BLaER1 treated with 17β-estradiol and CSF1 and Interleukin-3, amounts not matched to agents 10 nM and 100 nM (cell line): Measurements from ENCODE around the gene ITPR1.
A peak's percentile ranks its signal among the peaks of the same experiment; 100 is the strongest.

Source experiments
- H3K27ac ChIP-seq, 11 experiments: shearing (Covaris generic); formaldehyde crosslinking; 2 replicates each; pipeline ENCODE4 v1.8.1; 2022
- H3K27me3 ChIP-seq, 11 experiments: shearing (Covaris generic); formaldehyde crosslinking; 2 replicates each; pipeline ENCODE4 v1.8.1; 2022
- H3K36me3 ChIP-seq, 11 experiments: shearing (Covaris generic); formaldehyde crosslinking; 2 replicates each; pipeline ENCODE4 v1.8.1; 2022
- H3K4me1 ChIP-seq, 10 experiments: shearing (Covaris generic); formaldehyde crosslinking; 2 replicates each; pipeline ENCODE4 v1.8.1; 2022
- H3K4me2 ChIP-seq, 11 experiments: shearing (Covaris generic); formaldehyde crosslinking; 2 replicates each; pipeline ENCODE4 v1.8.1; 2022
- H3K4me3 ChIP-seq, 10 experiments: shearing (Covaris generic); formaldehyde crosslinking; 2 replicates each; pipeline ENCODE4 v1.8.1; 2022
- H3K9ac ChIP-seq, 11 experiments: shearing (Covaris generic); formaldehyde crosslinking; 2 replicates each; pipeline ENCODE4 v1.8.1; 2022
- H3K9me3 ChIP-seq, 11 experiments: shearing (Covaris generic); formaldehyde crosslinking; replicated peaks in 1 of 11; 2 replicates each; pipeline ENCODE4 v1.8.1; 2022
- H4K20me1 ChIP-seq, 11 experiments: shearing (Covaris generic); formaldehyde crosslinking; 2 replicates each; pipeline ENCODE4 v1.8.1; 2022
- Cebpa-rat ChIP-seq, 11 experiments: shearing (Covaris generic); IDR thresholded peaks; 2 replicates each; pipeline ENCODE4 v1.8.1; 2022

The ITPR1 gene

DNA sequence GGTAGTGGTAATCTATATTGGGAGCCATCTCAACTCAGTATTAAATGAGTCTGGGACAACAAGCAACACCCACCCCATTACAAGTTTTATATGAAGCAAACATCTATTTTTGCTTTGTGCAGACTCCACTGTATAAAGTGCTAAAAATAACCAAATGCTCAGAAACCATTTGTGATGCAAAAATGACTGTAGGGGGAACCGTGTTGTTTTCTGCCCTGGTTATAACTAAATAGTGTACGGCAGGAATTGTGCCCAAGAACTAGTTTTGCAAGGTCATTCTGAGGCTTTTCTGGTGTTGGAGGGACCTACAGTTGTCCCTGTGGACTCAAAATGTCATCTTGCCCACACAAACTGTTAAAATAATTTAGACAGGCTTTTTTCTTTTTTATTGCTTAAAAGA lies 88.3 kb downstream of the ITPR1 start:
- Histone ChIP-seq H3K36me3 (no peaks in the 10 kb centered on the region), H3K27me3 (no peaks in the 10 kb centered on the region)

GRCh38 chr3:4581920-4582611 lies 88.9 kb downstream of the ITPR1 start:
- Histone ChIP-seq H3K27ac (no peak overlapping the region), H3K4me1 (peaks cover 10 to 51% (median 15%) of the 10 kb centered on the region in 10 experiments), H3K27me3 (no peaks in the 10 kb centered on the region), H3K9me3 (no peaks in the 10 kb centered on the region), H3K36me3 (no peaks in the 10 kb centered on the region), H4K20me1 (peaks cover 0 to 93% (median 4%) of the 10 kb centered on the region in 11 experiments; a peak in 7 of 22 replicates), H3K4me3 (no peak overlapping the region), H3K9ac (no peak overlapping the region), H3K4me2 (peak overlapping the region in 3 of 11 experiments; percentile 17 to 83 (median 24); a peak in 4 of 22 replicates)
- TF ChIP-seq Cebpa-rat (IDR thresholded peaks at IDR 0.05), result no peak

More for the DNA sequence above, 88.3 kb downstream of the ITPR1 start:
- H3K4me2 ChIP-seq, result peak overlapping the region in 3 of 11 experiments; percentile 17 to 83 (median 22); a peak in 3 of 22 replicates
- H3K4me3 ChIP-seq, result no peak overlapping the region
- H3K4me1 ChIP-seq, result peaks cover 10 to 51% (median 15%) of the 10 kb centered on the region in 10 experiments
- peaks cover 0 to 93% (median 4%) of the 10 kb centered on the region in 11 experiments; a peak in 7 of 22 replicates for H4K20me1 ChIP-seq
- H3K27ac ChIP-seq, result no peak overlapping the region
- no peaks in the 10 kb centered on the region for H3K9me3 ChIP-seq
- H3K9ac ChIP-seq, result no peak overlapping the region
- no peak for TF ChIP-seq Cebpa-rat (IDR thresholded peaks at IDR 0.05)

- Histone ChIP-seq H3K4me1 (peaks cover 10 to 51% (median 15%) of the 10 kb centered on the region in 10 experiments), H3K27me3 (no peaks in the 10 kb centered on the region), H3K36me3 (no peaks in the 10 kb centered on the region), H3K4me3 (no peak overlapping the region), H4K20me1 (peaks cover 0 to 93% (median 4%) of the 10 kb centered on the region in 11 experiments; a peak in 7 of 22 replicates), H3K4me2 (peak overlapping the region in 3 of 11 experiments; percentile 17 to 83 (median 83); a peak in 3 of 22 replicates), H3K27ac (no peak overlapping the region), H3K9me3 (no peaks in the 10 kb centered on the region), H3K9ac (no peak overlapping the region)
- TF ChIP-seq Cebpa-rat (IDR thresholded peaks at IDR 0.05), result no peak
Observed at GRCh38 chr3:4582624-4583023, 89.5 kb downstream of the ITPR1 start.

DNA sequence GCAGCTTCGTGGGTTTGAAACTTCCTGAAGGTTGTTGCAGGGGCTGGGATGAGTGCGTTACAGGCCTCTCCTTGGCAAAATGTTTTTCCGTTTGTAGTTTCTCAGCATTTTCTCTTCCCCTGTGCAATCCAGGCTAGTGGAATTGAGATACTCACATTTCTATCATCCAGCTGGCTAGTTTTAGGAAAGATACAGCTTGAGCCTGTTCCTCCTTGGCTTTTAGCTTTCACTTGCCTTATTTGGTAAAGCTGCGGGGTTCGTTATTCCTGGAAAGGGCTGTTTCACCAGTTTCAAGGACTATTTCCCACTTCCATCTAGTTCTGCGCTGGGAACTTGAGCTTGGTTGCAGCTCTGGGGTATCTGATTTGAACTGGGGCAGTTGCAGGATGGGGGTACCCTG lies 90.3 kb downstream of the ITPR1 start:
- Histone ChIP-seq H3K36me3 (no peaks in the 10 kb centered on the region), H4K20me1 (peaks cover 0 to 93% (median 5%) of the 10 kb centered on the region in 11 experiments; a peak in 7 of 22 replicates), H3K27ac (no peak overlapping the region), H3K4me3 (no peak overlapping the region), H3K9ac (no peak overlapping the region), H3K27me3 (no peaks in the 10 kb centered on the region), H3K4me2 (peak overlapping the region in 5 of 11 experiments; percentile 6 to 94 (median 83); a peak in 7 of 22 replicates), H3K9me3 (no peaks in the 10 kb centered on the region), H3K4me1 (peaks cover 10 to 57% (median 15%) of the 10 kb centered on the region in 10 experiments)
- TF ChIP-seq Cebpa-rat (IDR thresholded peaks at IDR 0.05), result no peak

DNA sequence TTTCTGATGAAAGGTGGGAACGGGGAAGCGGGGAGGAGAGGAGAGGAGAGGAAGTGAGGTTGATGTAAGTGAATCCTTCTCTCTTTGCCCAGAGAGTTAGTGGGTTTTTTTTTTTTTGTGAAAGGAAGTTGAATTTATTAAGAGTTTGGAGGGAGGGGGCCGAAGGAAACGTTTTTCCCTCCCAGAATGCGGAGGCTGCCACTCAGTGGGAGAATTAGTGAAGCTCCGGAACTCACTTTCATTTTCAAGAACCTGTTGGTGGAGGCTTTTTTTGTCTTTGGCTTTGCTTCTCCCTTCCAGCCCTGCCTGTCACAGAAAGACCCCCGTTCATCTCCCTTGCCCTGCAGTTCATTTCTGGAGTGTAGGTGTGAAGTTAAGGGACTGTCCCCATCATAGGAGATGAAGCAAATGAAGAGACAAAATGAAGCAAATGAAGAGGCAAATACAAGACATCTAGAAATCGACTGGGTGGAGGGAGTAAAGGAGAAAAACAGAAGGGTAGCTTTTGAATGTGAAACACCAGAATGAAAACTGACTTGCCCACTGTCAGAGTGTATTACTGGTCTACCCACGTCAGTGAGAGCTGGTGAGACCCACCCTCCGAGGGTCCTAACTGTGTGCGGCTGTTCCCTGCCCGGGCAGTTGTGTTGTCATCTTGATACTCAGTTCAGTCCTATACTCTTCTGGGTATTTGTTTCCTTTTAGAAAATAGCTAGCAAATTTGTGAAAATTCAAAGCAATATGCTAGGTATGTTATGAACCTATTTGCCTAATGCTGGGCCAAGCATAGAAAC lies 91.5 kb downstream of the ITPR1 start:
- H4K20me1 ChIP-seq, result peaks cover 0 to 93% (median 5%) of the 10 kb centered on the region in 11 experiments; a peak in 8 of 22 replicates
- no peaks in the 10 kb centered on the region for H3K9me3 ChIP-seq
- no peak for TF ChIP-seq Cebpa-rat (IDR thresholded peaks at IDR 0.05)
- no peaks in the 10 kb centered on the region for H3K27me3 ChIP-seq
- H3K4me1 ChIP-seq, result peaks cover 10 to 65% (median 15%) of the 10 kb centered on the region in 10 experiments
- H3K27ac ChIP-seq, result peak overlapping the region in 4 of 11 experiments; percentile 0 to 24 (median 12); a peak in 7 of 22 replicates
- H3K4me2 ChIP-seq, result peak overlapping the region; percentile 69 to 94 (median 83)
- no peaks in the 10 kb centered on the region for H3K36me3 ChIP-seq
- peak overlapping the region in 10 of 11 experiments; percentile 17 to 67 (median 50); a peak in 19 of 22 replicates for H3K9ac ChIP-seq
- H3K4me3 ChIP-seq, result peak overlapping the region in 9 of 10 experiments; percentile 3 to 49 (median 28); a peak in 14 of 20 replicates

DNA sequence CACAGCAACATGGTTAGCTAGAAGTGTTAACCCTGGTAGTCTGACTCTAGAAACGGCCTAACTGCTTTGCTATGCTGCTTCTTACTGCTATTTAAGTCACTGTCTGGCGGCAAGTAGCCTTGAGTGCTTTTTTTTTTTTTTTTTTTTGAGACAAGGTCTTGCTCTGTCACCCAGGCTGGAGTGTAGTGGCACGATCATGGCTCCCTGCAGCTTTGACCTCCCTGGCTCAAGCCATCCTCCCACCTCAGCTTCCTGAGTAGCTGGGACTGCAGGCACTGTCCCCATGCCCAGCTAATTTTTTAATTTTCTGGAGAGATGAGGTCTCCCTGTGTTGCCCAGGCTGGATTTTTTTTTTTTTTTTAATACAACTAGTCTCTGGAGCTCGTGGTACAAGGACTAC lies 93.2 kb downstream of the ITPR1 start:
- peaks cover 0 to 80% (median 5%) of the 10 kb centered on the region in 11 experiments; a peak in 8 of 22 replicates for H4K20me1 ChIP-seq
- no peak overlapping the region for H3K9ac ChIP-seq
- no peak overlapping the region for H3K4me3 ChIP-seq
- H3K27ac ChIP-seq, result no peak overlapping the region
- H3K4me2 ChIP-seq, result no peak overlapping the region
- H3K36me3 ChIP-seq, result peaks cover 0 to 5% (median 0%) of the 10 kb centered on the region in 11 experiments; a peak in 2 of 22 replicates
- no peaks in the 10 kb centered on the region for H3K27me3 ChIP-seq
- H3K9me3 ChIP-seq, result peaks cover 0 to 7% (median 5%) of the 10 kb centered on the region in 11 experiments; a peak in 11 of 22 replicates
- TF ChIP-seq Cebpa-rat (IDR thresholded peaks at IDR 0.05), result no peak
- H3K4me1 ChIP-seq, result peaks cover 10 to 58% (median 15%) of the 10 kb centered on the region in 10 experiments

- peaks cover 0 to 7% (median 5%) of the 10 kb centered on the region in 11 experiments; a peak in 11 of 22 replicates for H3K9me3 ChIP-seq
- peaks cover 10 to 49% (median 15%) of the 10 kb centered on the region in 10 experiments for H3K4me1 ChIP-seq
- no peak for TF ChIP-seq Cebpa-rat (IDR thresholded peaks at IDR 0.05)
- no peak overlapping the region for H3K4me2 ChIP-seq
- no peak overlapping the region for H3K9ac ChIP-seq
- H3K27ac ChIP-seq, result no peak overlapping the region
- no peak overlapping the region for H3K4me3 ChIP-seq
- H4K20me1 ChIP-seq, result peaks cover 0 to 71% (median 1%) of the 10 kb centered on the region in 11 experiments; a peak in 8 of 22 replicates
- peaks cover 0 to 5% (median 0%) of the 10 kb centered on the region in 11 experiments; a peak in 2 of 22 replicates for H3K36me3 ChIP-seq
- H3K27me3 ChIP-seq, result no peaks in the 10 kb centered on the region
Observed at GRCh38 chr3:4587061-4587837, 94.1 kb downstream of the ITPR1 start.

- H3K27ac ChIP-seq, result no peak overlapping the region
- no peak for TF ChIP-seq Cebpa-rat (IDR thresholded peaks at IDR 0.05)
- H3K4me2 ChIP-seq, result no peak overlapping the region
- peaks cover 0 to 70% (median 0%) of the 10 kb centered on the region in 11 experiments; a peak in 7 of 22 replicates for H4K20me1 ChIP-seq
- no peaks in the 10 kb centered on the region for H3K27me3 ChIP-seq
- H3K4me1 ChIP-seq, result peaks cover 10 to 44% (median 15%) of the 10 kb centered on the region in 10 experiments
- H3K4me3 ChIP-seq, result no peak overlapping the region
- H3K9ac ChIP-seq, result no peak overlapping the region
- H3K9me3 ChIP-seq, result peaks cover 0 to 7% (median 5%) of the 10 kb centered on the region in 11 experiments; a peak in 11 of 22 replicates
- H3K36me3 ChIP-seq, result peaks cover 0 to 5% (median 0%) of the 10 kb centered on the region in 11 experiments; a peak in 3 of 22 replicates
Observed at GRCh38 chr3:4587838-4588105, 94.6 kb downstream of the ITPR1 start.
